ENCODE data around the gene RUSC2.

The RUSC2 gene

GRCh38 chr9:35499029-35499700, 9.3 kb downstream of the RUSC2 start:
- H3K4me1 ChIP-seq (ENCODE audit: control insufficient read depth in 1 of 2, insufficient read depth in 2 of 2, low read length in 2 of 2) = peaks cover 0 to 12% of the 10 kb centered on the region in 2 donors
- H3K27ac ChIP-seq (ENCODE audit: low read length) = no peak overlapping the region
- no peaks in the 10 kb centered on the region for H3K9me3 ChIP-seq (ENCODE audit: control insufficient read depth in 1 of 2, low read length in 2 of 2)
- H3K36me3 ChIP-seq (ENCODE audit: control insufficient read depth in 1 of 2, insufficient read depth in 2 of 2, low read length in 2 of 2) = no peaks in the 10 kb centered on the region
- H3K4me3 ChIP-seq (ENCODE audit: low read depth in 1 of 2, low read length in 2 of 2) = no peak overlapping the region
- H3K27me3 ChIP-seq (ENCODE audit: low read depth, low read length) = no peaks in the 10 kb centered on the region

GRCh38 chr9:35499701-35500030, 9.8 kb downstream of the RUSC2 start:
- Histone ChIP-seq H3K4me1 (ENCODE audit: control insufficient read depth in 1 of 2, insufficient read depth in 2 of 2, low read length in 2 of 2) (peaks cover 0 to 12% of the 10 kb centered on the region in 2 donors), H3K36me3 (ENCODE audit: control insufficient read depth in 1 of 2, insufficient read depth in 2 of 2, low read length in 2 of 2) (no peaks in the 10 kb centered on the region), H3K27me3 (ENCODE audit: low read depth, low read length) (no peaks in the 10 kb centered on the region), H3K4me3 (ENCODE audit: low read depth in 1 of 2, low read length in 2 of 2) (no peak overlapping the region), H3K27ac (ENCODE audit: low read length) (no peak overlapping the region), H3K9me3 (ENCODE audit: control insufficient read depth in 1 of 2, low read length in 2 of 2) (no peaks in the 10 kb centered on the region)

- no peaks in the 10 kb centered on the region for H3K9me3 ChIP-seq (ENCODE audit: control insufficient read depth in 1 of 2, low read length in 2 of 2)
Observed at GRCh38 chr9:35500130-35500748, 10.3 kb downstream of the RUSC2 start.

GRCh38 chr9:35501946-35502345, 12.0 kb downstream of the RUSC2 start:
- peaks cover 0 to 12% of the 10 kb centered on the region in 2 donors for H3K4me1 ChIP-seq (ENCODE audit: control insufficient read depth in 1 of 2, insufficient read depth in 2 of 2, low read length in 2 of 2)
- H3K36me3 ChIP-seq (ENCODE audit: control insufficient read depth in 1 of 2, insufficient read depth in 2 of 2, low read length in 2 of 2) = no peaks in the 10 kb centered on the region
- H3K27ac ChIP-seq (ENCODE audit: low read length) = no peak overlapping the region
- no peak overlapping the region for H3K4me3 ChIP-seq (ENCODE audit: low read depth in 1 of 2, low read length in 2 of 2)
- H3K9me3 ChIP-seq (ENCODE audit: control insufficient read depth in 1 of 2, low read length in 2 of 2) = no peaks in the 10 kb centered on the region
- no peaks in the 10 kb centered on the region for H3K27me3 ChIP-seq (ENCODE audit: low read depth, low read length)

More at GRCh38 chr9:35500130-35500748, 10.3 kb downstream of the RUSC2 start:
- Histone ChIP-seq H3K4me3 (ENCODE audit: low read depth in 1 of 2, low read length in 2 of 2) (no peak overlapping the region), H3K4me1 (ENCODE audit: control insufficient read depth in 1 of 2, insufficient read depth in 2 of 2, low read length in 2 of 2) (peaks cover 0 to 12% of the 10 kb centered on the region in 2 donors), H3K36me3 (ENCODE audit: control insufficient read depth in 1 of 2, insufficient read depth in 2 of 2, low read length in 2 of 2) (no peaks in the 10 kb centered on the region), H3K27me3 (ENCODE audit: low read depth, low read length) (no peaks in the 10 kb centered on the region), H3K27ac (ENCODE audit: low read length) (no peak overlapping the region)

- no peak overlapping the region for H3K27ac ChIP-seq (ENCODE audit: low read length)
Observed at GRCh38 chr9:35506359-35506758, 16.4 kb downstream of the RUSC2 start.

GRCh38 chr9:35508069-35508468, 18.2 kb downstream of the RUSC2 start:
- H3K4me3 ChIP-seq (ENCODE audit: low read depth in 1 of 2, low read length in 2 of 2) = no peak overlapping the region
- H3K27ac ChIP-seq (ENCODE audit: low read length) = no peak overlapping the region
- H3K9me3 ChIP-seq (ENCODE audit: control insufficient read depth in 1 of 2, low read length in 2 of 2) = no peaks in the 10 kb centered on the region
- no peaks in the 10 kb centered on the region for H3K27me3 ChIP-seq (ENCODE audit: low read depth, low read length)
- H3K4me1 ChIP-seq (ENCODE audit: control insufficient read depth in 1 of 2, insufficient read depth in 2 of 2, low read length in 2 of 2) = peaks cover 13 to 14% of the 10 kb centered on the region in 2 donors
- no peaks in the 10 kb centered on the region for H3K36me3 ChIP-seq (ENCODE audit: control insufficient read depth in 1 of 2, insufficient read depth in 2 of 2, low read length in 2 of 2)

More at GRCh38 chr9:35506359-35506758, 16.4 kb downstream of the RUSC2 start:
- Histone ChIP-seq H3K36me3 (ENCODE audit: control insufficient read depth in 1 of 2, insufficient read depth in 2 of 2, low read length in 2 of 2) (no peaks in the 10 kb centered on the region), H3K9me3 (ENCODE audit: control insufficient read depth in 1 of 2, low read length in 2 of 2) (no peaks in the 10 kb centered on the region), H3K4me3 (ENCODE audit: low read depth in 1 of 2, low read length in 2 of 2) (no peak overlapping the region), H3K4me1 (ENCODE audit: control insufficient read depth in 1 of 2, insufficient read depth in 2 of 2, low read length in 2 of 2) (peaks cover 11% of the 10 kb centered on the region in 2 donors), H3K27me3 (ENCODE audit: low read depth, low read length) (no peaks in the 10 kb centered on the region)

- Histone ChIP-seq H3K36me3 (ENCODE audit: control insufficient read depth in 1 of 2, insufficient read depth in 2 of 2, low read length in 2 of 2) (no peaks in the 10 kb centered on the region), H3K9me3 (ENCODE audit: control insufficient read depth in 1 of 2, low read length in 2 of 2) (no peaks in the 10 kb centered on the region), H3K27ac (ENCODE audit: low read length) (peak overlapping the region; percentile 92), H3K4me1 (ENCODE audit: control insufficient read depth in 1 of 2, insufficient read depth in 2 of 2, low read length in 2 of 2) (peaks cover 13 to 14% of the 10 kb centered on the region in 2 donors), H3K27me3 (ENCODE audit: low read depth, low read length) (no peaks in the 10 kb centered on the region), H3K4me3 (ENCODE audit: low read depth in 1 of 2, low read length in 2 of 2) (peak overlapping the region in 1 of 2 donors; percentile 41)
Observed at GRCh38 chr9:35510383-35510753, 20.5 kb downstream of the RUSC2 start.

- peaks cover 13 to 14% of the 10 kb centered on the region in 2 donors for H3K4me1 ChIP-seq (ENCODE audit: control insufficient read depth in 1 of 2, insufficient read depth in 2 of 2, low read length in 2 of 2)
- no peaks in the 10 kb centered on the region for H3K36me3 ChIP-seq (ENCODE audit: control insufficient read depth in 1 of 2, insufficient read depth in 2 of 2, low read length in 2 of 2)
- no peaks in the 10 kb centered on the region for H3K9me3 ChIP-seq (ENCODE audit: control insufficient read depth in 1 of 2, low read length in 2 of 2)
- H3K27me3 ChIP-seq (ENCODE audit: low read depth, low read length) = no peaks in the 10 kb centered on the region
- H3K27ac ChIP-seq (ENCODE audit: low read length) = peak overlapping the region; percentile 92
- H3K4me3 ChIP-seq (ENCODE audit: low read depth in 1 of 2, low read length in 2 of 2) = peak overlapping the region in 1 of 2 donors; percentile 41
Observed at GRCh38 chr9:35510754-35511428, 21.0 kb downstream of the RUSC2 start.

- H3K36me3 ChIP-seq (ENCODE audit: control insufficient read depth in 1 of 2, insufficient read depth in 2 of 2, low read length in 2 of 2) = no peaks in the 10 kb centered on the region
- no peak overlapping the region for H3K4me3 ChIP-seq (ENCODE audit: low read depth in 1 of 2, low read length in 2 of 2)
- H3K27ac ChIP-seq (ENCODE audit: low read length) = peak overlapping the region; percentile 92
- H3K4me1 ChIP-seq (ENCODE audit: control insufficient read depth in 1 of 2, insufficient read depth in 2 of 2, low read length in 2 of 2) = peaks cover 17% of the 10 kb centered on the region in 2 donors
- H3K9me3 ChIP-seq (ENCODE audit: control insufficient read depth in 1 of 2, low read length in 2 of 2) = no peaks in the 10 kb centered on the region
- no peaks in the 10 kb centered on the region for H3K27me3 ChIP-seq (ENCODE audit: low read depth, low read length)
Observed at GRCh38 chr9:35511453-35511852, 21.5 kb downstream of the RUSC2 start.

- Histone ChIP-seq H3K27ac (ENCODE audit: low read length) (peak overlapping the region; percentile 90), H3K27me3 (ENCODE audit: low read depth, low read length) (no peaks in the 10 kb centered on the region), H3K4me1 (ENCODE audit: control insufficient read depth in 1 of 2, insufficient read depth in 2 of 2, low read length in 2 of 2) (peaks cover 37 to 47% of the 10 kb centered on the region in 2 donors)
Observed at GRCh38 chr9:35515766-35516165, 25.9 kb downstream of the RUSC2 start.

GRCh38 chr9:35516479-35516878, 26.6 kb downstream of the RUSC2 start:
- Histone ChIP-seq H3K36me3 (ENCODE audit: control insufficient read depth in 1 of 2, insufficient read depth in 2 of 2, low read length in 2 of 2) (no peaks in the 10 kb centered on the region), H3K4me3 (ENCODE audit: low read depth in 1 of 2, low read length in 2 of 2) (no peak overlapping the region), H3K4me1 (ENCODE audit: control insufficient read depth in 1 of 2, insufficient read depth in 2 of 2, low read length in 2 of 2) (peaks cover 30 to 54% of the 10 kb centered on the region in 2 donors), H3K9me3 (ENCODE audit: control insufficient read depth in 1 of 2, low read length in 2 of 2) (no peaks in the 10 kb centered on the region), H3K27ac (ENCODE audit: low read length) (peak overlapping the region; percentile 90), H3K27me3 (ENCODE audit: low read depth, low read length) (no peaks in the 10 kb centered on the region)

More at GRCh38 chr9:35515766-35516165, 25.9 kb downstream of the RUSC2 start:
- Histone ChIP-seq H3K36me3 (ENCODE audit: control insufficient read depth in 1 of 2, insufficient read depth in 2 of 2, low read length in 2 of 2) (no peaks in the 10 kb centered on the region), H3K9me3 (ENCODE audit: control insufficient read depth in 1 of 2, low read length in 2 of 2) (no peaks in the 10 kb centered on the region), H3K4me3 (ENCODE audit: low read depth in 1 of 2, low read length in 2 of 2) (no peak overlapping the region)

Measured in muscle layer of duodenum (tissue), 2 donors.